Lower lobe of right lung (tissue), 2 donors: ENCODE results near the gene SYT8. TPM values are rescaled to one million over a fixed set of nuclear protein-coding genes. Genes with fewer than 3 reads are reported as not detected.

Source experiments
- ATAC-seq, 2 donors: fragments of 200-7000 bp; cut with Tn5 transposase; one replicate each; pipeline ENCODE4 v1.9.1; 2020 to 2022; ENCODE audit warnings: mild to moderate bottlenecking in 2 of 2, moderate library complexity in 2 of 2
- DNase-seq: peaks from one replicate; pipeline ENCODE4 v3.0.0-alpha.2; 2020
- H3K27ac ChIP-seq: fragments of 200-600 bp; one replicate; pipeline ENCODE4 v1.8.0; 2022
- H3K27me3 ChIP-seq: fragments of 200-600 bp; one replicate; pipeline ENCODE4 v1.8.0; 2022; ENCODE audit warnings: low read depth
- H3K36me3 ChIP-seq: fragments of 200-600 bp; one replicate; pipeline ENCODE4 v1.8.0; 2022; ENCODE audit warnings: mild to moderate bottlenecking
- H3K4me1 ChIP-seq: fragments of 200-600 bp; one replicate; pipeline ENCODE4 v1.8.0; 2022
- H3K4me3 ChIP-seq: fragments of 200-600 bp; one replicate; pipeline ENCODE4 v1.8.0; 2022; ENCODE audit warnings: mild to moderate bottlenecking
- H3K9me3 ChIP-seq: fragments of 200-600 bp; one replicate; pipeline ENCODE4 v1.8.0; 2022
- intact Hi-C: fragments of 100-400 bp; cut with DNase I; formaldehyde crosslinking; loops from one replicate; pipeline ENCODE4 v1.11.0; 2022
- total RNA-seq: library from RNA; stranded (reverse); fragmentation: NEBNext Ultra II Directional; extraction: Animal tissue kit (Norgen Biotek cat#: 25700); gene quantifications from one replicate; pipeline ENCODE4 v1.2.1, GENCODE V29; 2021
- TF ChIP-seq, protein P1 (sequence below): fragments of 200-600 bp; IDR thresholded peaks from one replicate; pipeline ENCODE4 v1.8.0; 2022; ENCODE audit warnings: antibody characterized with exemption, mild to moderate bottlenecking
- donor health status: DM: no; HTN: yes; CAD: no; lungs with severe emphysema.

SYT8 gene
- total RNA-seq, 1 donor from 2014 or later, result 18.5 TPM

DNA sequence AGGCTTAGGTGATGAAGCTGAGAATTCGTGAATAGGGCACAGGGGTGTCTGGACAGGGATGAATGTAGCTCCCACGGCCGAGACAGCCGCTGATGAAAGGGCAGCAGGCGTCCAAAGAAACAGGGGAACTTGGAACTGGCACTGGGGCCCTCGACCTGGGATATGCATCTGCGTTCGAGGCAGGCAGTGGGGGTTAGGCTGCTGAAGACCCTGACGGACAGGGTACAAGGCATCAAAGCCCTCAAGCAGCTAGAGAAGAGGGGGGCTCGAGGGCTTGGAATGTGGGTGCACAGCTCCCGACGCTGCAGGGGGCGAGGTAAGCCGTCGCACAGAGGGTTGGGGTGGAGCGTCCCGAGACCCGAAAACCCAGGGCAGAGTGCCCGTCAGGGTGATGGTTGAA lies 6.9 kb upstream of the SYT8 start:
- DNase-seq (peak; percentile 36), ATAC-seq (no peak)
- H3K4me3 ChIP-seq, result no peak overlapping the region
- TF ChIP-seq, protein P1, sequence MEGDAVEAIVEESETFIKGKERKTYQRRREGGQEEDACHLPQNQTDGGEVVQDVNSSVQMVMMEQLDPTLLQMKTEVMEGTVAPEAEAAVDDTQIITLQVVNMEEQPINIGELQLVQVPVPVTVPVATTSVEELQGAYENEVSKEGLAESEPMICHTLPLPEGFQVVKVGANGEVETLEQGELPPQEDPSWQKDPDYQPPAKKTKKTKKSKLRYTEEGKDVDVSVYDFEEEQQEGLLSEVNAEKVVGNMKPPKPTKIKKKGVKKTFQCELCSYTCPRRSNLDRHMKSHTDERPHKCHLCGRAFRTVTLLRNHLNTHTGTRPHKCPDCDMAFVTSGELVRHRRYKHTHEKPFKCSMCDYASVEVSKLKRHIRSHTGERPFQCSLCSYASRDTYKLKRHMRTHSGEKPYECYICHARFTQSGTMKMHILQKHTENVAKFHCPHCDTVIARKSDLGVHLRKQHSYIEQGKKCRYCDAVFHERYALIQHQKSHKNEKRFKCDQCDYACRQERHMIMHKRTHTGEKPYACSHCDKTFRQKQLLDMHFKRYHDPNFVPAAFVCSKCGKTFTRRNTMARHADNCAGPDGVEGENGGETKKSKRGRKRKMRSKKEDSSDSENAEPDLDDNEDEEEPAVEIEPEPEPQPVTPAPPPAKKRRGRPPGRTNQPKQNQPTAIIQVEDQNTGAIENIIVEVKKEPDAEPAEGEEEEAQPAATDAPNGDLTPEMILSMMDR, result no peak
- no peaks in the 10 kb centered on the region for H3K36me3 ChIP-seq
- peak overlapping the region; percentile 81 for H3K27ac ChIP-seq
- H3K9me3 ChIP-seq, result no peaks in the 10 kb centered on the region
- intact Hi-C loops, result no loop called here
- peaks cover 8% of the 10 kb centered on the region for H3K27me3 ChIP-seq
- H3K4me1 ChIP-seq, result peaks cover 48% of the 10 kb centered on the region

DNA sequence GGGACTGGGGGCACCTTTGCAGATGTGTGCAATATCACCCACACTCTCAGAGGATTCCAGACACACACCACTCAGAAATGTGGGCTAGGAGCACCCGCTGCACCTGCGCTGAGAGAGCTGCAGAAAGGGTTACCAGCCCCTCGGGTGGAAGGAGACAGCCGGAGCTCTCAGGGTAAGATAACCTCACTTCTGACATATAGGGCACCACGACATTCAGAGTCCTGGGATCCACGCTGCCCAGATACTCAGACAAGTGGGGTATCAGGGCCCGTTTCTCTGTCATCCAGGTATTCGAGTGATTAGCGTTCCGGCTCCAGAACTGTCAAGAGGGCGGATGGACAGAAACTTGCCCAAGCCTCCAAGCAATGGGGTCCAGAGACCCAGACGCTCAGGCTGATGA lies 6.2 kb upstream of the SYT8 start:
- peaks cover 50% of the 10 kb centered on the region for H3K4me1 ChIP-seq
- DNase-seq (peak; percentile 30), ATAC-seq (no peak)
- H3K36me3 ChIP-seq, result no peaks in the 10 kb centered on the region
- H3K27ac ChIP-seq, result peak overlapping the region; percentile 38
- peaks cover 8% of the 10 kb centered on the region for H3K27me3 ChIP-seq
- TF ChIP-seq, protein P1, result no peak
- intact Hi-C loops, result no loop called here
- H3K4me3 ChIP-seq, result no peak overlapping the region
- H3K9me3 ChIP-seq, result no peaks in the 10 kb centered on the region

DNA sequence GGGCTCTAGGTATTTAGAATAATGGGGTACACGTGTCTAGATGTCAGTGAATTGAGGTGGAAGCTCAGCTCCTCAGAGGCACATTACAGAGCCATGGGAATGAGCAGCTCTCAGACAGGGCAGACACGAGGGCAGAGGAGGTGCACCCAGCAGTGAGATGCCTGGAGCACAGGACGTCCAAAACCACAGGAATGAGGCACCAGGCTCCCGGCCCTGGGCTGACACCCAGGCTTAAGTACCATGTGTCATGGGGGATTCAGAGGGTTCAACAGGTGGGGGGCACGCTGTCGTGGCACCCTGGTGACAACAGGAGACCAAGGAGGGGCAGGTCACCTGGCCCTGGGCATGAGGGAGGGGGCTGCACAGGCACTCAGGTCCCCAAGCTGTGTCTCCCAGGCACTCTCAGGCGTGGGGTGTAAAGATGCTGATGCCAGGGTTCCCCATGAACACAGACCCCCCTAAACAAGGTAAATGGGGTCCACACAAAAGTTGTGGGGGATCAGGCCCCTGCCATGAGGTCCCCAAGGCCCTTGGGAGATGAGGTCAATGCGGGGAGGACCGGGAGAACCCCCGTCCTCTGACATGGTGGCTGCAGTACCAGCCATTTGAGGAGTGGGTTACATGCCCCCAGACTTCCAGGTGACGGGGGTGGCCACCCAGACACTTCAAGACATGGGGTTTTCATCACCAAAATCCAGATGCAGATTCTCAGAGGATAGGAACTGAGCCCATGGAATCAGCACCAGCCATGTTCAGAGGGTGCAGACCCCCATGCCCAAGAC lies 5.6 kb upstream of the SYT8 start:
- no peak overlapping the region for H3K4me3 ChIP-seq
- H3K9me3 ChIP-seq, result no peaks in the 10 kb centered on the region
- peaks cover 8% of the 10 kb centered on the region for H3K27me3 ChIP-seq
- no peaks in the 10 kb centered on the region for H3K36me3 ChIP-seq
- ATAC-seq (peak; percentile 26 to 32), DNase-seq (peak; percentile 67)
- H3K27ac ChIP-seq, result peak overlapping the region; percentile 38
- TF ChIP-seq, protein P1, result no peak
- H3K4me1 ChIP-seq, result peaks cover 50% of the 10 kb centered on the region
- intact Hi-C loops, result no loop called here

DNA sequence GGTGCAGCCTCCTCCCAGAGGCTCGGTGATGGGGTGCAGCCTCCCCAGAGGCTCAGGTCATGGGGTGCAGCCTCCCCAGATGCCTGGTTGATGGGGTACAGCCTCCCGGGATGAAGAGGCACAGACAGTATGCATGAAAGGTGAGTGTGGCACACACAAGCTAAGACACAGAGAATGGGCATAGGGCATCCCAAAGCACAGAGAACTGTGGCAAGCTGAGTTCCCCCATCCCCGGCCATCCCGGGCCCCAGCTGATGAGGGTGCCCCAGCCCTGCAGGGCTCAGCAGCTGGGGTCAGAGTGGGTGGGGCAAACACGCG lies 4.8 kb upstream of the SYT8 start:
- peaks cover 8% of the 10 kb centered on the region for H3K27me3 ChIP-seq
- H3K9me3 ChIP-seq, result no peaks in the 10 kb centered on the region
- H3K27ac ChIP-seq, result peak overlapping the region; percentile 56
- no peak for ATAC-seq
- no peaks in the 10 kb centered on the region for H3K36me3 ChIP-seq
- peaks cover 57% of the 10 kb centered on the region for H3K4me1 ChIP-seq
- intact Hi-C loops, result no loop called here
- H3K4me3 ChIP-seq, result no peak overlapping the region
- TF ChIP-seq, protein P1, result no peak
- DNase-seq, result no peak

DNA sequence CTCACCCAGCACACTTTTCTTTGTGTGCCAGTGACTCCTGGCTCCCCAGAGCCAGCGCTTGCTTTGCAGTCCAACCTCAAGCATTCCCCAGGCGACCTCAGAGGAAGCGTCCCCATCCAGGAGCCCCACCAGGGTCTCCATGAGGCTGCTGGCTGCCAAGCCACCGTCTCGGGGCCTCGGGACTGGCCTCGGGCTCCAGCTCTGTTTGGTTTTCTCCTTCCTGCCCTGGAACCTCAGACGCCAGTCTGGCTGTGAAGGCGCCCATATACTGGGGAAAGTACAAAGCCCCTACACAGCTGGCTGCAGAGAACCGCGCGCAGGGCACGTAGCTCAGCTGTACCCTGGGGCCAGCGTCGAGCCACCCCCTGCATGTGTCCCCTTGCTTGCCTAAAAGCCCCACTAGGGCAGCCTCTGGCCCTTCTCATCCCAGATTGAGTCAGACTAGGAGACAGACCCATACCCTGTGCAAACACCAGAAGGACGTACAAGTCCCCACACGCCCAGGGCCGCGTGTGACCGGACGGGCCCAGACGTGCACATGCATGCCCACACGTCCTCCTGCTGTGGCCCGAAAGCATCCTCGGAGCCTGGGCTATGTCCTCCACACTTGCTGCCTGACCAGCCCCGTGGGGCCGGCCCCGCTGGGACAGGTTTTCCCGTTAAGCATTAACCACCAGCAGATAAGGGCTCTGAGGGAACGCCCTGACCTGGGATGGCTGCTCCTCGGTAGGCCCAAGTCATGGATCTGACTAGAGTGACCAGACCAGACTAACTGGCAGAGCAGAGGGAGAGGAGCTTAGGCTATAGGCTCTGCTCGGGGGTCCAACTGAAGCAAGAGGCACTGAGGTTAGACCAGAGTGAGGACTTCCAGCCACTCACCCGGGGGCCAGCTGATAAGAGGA lies 4.2 kb upstream of the SYT8 start:
- peaks cover 8% of the 10 kb centered on the region for H3K27me3 ChIP-seq
- H3K4me3 ChIP-seq, result no peak overlapping the region
- no peaks in the 10 kb centered on the region for H3K36me3 ChIP-seq
- TF ChIP-seq, protein P1, result no peak
- peak; percentile 77 for DNase-seq
- peak; percentile 2 to 27 for ATAC-seq
- H3K27ac ChIP-seq, result peak overlapping the region; percentile 56
- intact Hi-C loops, result no loop called here
- peaks cover 51% of the 10 kb centered on the region for H3K4me1 ChIP-seq
- no peaks in the 10 kb centered on the region for H3K9me3 ChIP-seq
